ENCODE data around the gene KIAA0586. TPM values are rescaled to one million over a fixed set of nuclear protein-coding genes. Genes with fewer than 3 reads are reported as not detected.
A peak's percentile ranks its signal among the peaks of the same experiment; 100 is the strongest.
"Not testable (repeated sequence)": the region's sequence is repeated elsewhere in the genome, so short reads cannot be mapped to it uniquely, and the experiment has no call there.

The KIAA0586 gene
- total RNA-seq, 1 donor from 2014 or later: 26.9 TPM

DNA sequence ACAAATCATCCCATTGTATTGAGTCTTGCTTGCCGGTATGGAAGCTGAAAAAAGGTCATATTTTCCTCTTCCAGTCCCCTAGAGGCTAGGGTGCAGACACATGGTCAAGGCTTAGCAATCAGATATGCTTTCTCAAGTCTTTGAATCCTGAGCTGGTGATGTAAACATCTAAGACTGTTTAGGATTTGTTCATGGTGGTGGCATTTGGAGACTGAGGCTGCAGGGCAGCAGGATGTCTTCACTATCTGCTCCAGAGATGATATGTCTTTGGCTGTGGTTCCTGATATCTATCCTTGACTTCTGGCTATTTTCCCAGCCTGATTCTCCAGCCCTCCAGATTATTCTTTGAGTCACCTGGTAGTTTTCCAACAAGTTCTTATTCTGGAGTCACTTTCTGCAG lies 159.8 kb downstream of the KIAA0586 start:
- FAIRE-seq (no peak), DNase-seq (ENCODE audit: low spot score in 2 of 2) (no peak)

DNA sequence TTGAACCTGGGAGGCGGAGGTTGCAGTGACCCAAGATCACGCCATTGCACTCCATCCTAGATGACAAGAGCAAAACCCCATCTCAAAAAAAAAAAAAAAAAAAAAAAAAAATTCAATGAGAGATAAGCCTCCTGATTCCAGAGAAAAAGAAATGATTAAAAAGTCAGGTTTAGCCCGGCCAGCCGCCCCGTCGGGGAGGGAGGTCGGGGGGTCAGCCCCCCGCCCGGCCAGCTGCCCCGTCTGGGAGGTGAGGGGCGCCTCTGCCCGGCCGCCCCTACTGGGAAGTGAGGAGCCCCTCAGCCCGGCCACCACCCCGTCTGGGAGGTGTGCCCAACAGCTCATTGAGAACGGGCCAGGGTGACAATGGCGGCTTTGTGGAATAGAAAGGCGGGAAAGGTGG lies 160.8 kb downstream of the KIAA0586 start:
- not testable (repeated sequence) for FAIRE-seq; DNase-seq (ENCODE audit: low spot score in 2 of 2)

DNA sequence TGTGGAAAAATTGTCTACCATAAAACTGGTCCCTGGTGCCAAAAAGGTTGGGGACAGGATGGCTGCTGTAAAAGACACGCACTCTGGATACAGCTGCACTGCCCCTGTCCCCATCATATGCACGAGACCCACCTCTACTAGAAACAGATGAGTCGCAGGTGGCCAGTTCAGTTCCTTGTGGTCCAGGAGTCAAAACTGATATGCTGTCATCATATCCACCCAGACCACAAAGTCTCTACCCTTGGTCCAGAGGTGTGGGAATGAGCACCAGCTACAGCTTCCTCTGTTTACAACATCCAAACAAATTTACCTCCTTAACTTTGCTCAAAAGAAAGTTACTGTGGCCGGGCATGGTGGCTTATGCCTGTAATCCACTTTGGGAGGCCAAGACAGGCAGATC lies 166.5 kb downstream of the KIAA0586 start:
- FAIRE-seq: no peak
- no peak for DNase-seq (ENCODE audit: low spot score in 2 of 2)

DNA sequence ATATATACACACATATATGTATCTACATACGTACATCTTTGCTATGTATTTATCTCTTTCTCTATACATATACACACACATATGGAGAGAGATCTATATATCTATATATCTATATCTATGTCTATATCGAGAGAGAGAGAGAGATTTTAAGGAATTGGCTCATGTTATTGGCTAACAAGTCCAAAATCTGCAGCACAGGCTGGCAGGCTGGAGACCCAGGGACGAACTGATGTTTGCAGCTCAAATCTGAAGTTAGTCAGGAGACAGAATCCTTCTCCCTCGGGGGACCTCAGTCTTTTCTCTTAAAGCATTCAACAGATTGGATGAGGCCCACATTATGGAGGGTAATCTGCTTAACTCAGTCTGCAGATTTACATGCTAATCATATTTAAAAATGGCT lies 169.5 kb downstream of the KIAA0586 start:
- DNase-seq (ENCODE audit: low spot score in 2 of 2): no peak

DNA sequence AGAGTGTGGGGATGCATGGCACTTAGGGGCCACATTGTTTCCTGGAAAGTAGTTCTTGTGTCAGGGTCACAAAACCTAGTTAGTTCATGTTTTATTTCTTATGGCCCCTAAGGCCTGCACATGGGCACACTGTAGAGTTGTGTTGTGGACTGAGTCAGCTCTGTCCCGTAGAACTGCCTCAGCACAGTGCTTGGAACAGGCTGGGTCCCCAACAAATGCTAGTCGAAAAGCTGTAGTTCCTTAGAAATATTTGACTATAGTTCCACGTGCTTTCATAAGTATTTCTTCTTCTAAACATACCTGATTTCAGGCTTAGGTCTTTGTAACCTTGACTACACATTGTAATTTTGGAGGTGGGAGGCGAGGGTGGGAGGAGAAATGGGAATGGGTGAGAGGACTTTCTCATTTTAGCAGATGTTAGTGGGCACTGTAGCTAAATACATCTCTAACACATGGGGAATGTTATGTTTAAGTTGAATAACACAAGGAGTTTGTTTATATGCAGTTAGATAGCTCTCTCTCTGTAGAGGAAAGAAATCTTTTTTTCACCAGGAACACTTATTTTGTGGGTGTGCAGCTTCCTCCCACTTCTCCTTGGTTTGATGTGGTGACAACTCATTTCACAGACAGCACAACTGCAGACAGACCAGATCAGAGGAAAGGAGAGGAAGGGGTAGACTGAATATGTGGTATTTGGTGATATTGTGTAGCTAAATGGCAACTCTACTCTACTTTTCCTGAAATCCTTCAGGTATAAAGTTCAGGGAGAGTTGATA lies 170.7 kb downstream of the KIAA0586 start:
- FAIRE-seq (no peak), DNase-seq (ENCODE audit: low spot score in 2 of 2) (peak in 1 of 2 donors; percentile 14)

More for the DNA sequence above, 169.5 kb downstream of the KIAA0586 start:
- no peak for FAIRE-seq

DNA sequence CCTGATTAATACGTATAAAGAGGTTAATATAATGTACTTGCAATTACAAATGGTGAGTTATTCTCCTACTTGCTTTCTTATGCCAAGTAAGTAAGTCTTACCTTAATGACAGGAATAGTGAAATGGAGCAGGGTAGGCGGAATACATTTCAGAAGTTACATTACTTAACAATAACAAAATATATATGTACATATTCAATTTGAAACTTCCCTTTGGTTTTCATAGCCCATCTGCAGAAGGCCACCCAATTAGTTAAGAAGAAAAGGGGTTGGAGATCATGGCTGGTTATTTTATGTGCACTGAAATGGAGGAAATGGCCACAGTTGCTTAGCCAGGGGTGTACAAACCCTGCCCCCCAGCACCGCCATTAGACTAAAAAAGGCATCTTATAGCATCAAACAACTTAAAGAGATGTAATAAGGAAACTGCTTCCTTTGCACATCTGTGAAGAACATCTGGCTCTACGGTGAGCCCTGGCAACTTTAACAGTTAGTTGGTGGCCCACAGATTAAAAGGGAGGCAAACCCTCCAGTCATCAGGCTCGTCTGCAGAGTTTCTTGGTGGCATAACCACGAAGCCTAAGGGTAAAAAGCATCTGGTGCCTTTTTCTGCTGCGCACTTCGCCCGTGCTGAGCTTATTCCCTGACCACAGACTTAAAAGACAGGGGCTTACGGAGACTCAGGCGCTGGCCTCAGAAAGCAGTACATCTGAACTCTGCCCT lies 171.4 kb downstream of the KIAA0586 start:
- FAIRE-seq: no peak
- no peak for DNase-seq (ENCODE audit: low spot score in 2 of 2)

DNA sequence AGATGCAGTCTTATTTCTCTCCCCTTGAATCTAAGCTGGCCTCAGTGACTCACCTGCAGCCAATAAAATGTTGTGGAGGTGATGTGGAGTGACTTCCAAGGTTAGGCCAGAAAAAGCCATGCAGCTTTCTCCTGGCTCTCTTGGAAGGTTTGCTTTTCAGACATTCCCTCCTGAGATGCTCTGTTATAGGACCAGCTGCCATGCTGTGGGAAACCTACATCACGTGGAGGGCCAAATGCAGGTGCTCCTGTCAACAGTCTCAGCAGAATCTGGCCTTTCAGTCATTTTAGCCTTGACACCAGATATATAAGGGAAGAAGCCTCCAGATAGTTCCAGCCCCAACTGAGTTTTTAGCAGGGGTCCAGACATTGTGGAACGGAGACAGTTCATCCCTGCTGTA lies 172.2 kb downstream of the KIAA0586 start:
- FAIRE-seq (no peak), DNase-seq (ENCODE audit: low spot score in 2 of 2) (no peak)

Small RNA genes within 50 kb of the gene (small RNA-seq; reads per million reads assigned to genes)
- gene HSBP1P1: not detected
- not detected for gene RF00019

Other genes with a start within 250 kb of the KIAA0586 start
- gene ACTR10, start 227.6 kb upstream of the KIAA0586 start, total RNA-seq: 128 TPM
- gene PSMA3, start 182.9 kb upstream of the KIAA0586 start, total RNA-seq: 33.8 TPM
- gene ARID4A, start 129.2 kb upstream of the KIAA0586 start, total RNA-seq: 59.1 TPM
- gene TOMM20L, start 31.8 kb upstream of the KIAA0586 start, total RNA-seq: not detected
- 23.2 TPM for gene TIMM9, start 188 bp upstream of the KIAA0586 start, total RNA-seq
- 203 TPM for gene DACT1, start 210.2 kb downstream of the KIAA0586 start, total RNA-seq